Vagina (tissue), 2 donors: ENCODE data around the gene PITPNM1.

Experiments
- POLR2A ChIP-seq, 2 donors: fragments of 450-650 bp; IDR thresholded peaks; one replicate each; pipeline ENCODE4 v1.6.1; 2017; ENCODE audit warnings: antibody characterized with exemption in 2 of 2, mild to moderate bottlenecking in 2 of 2, moderate library complexity in 2 of 2
- TF ChIP-seq, protein P1 (sequence below), 3 experiments: fragments of 450-650 bp in 2 of 3; fragments of 200-600 bp in 1 of 3; sonication (generic) in 1 of 3; IDR thresholded peaks; one replicate each; pipeline ENCODE4 v1.5.1; 2017 to 2019; ENCODE audit warnings: antibody characterized with exemption in 3 of 3, mild to moderate bottlenecking in 2 of 3, moderate library complexity in 2 of 3

DNA sequence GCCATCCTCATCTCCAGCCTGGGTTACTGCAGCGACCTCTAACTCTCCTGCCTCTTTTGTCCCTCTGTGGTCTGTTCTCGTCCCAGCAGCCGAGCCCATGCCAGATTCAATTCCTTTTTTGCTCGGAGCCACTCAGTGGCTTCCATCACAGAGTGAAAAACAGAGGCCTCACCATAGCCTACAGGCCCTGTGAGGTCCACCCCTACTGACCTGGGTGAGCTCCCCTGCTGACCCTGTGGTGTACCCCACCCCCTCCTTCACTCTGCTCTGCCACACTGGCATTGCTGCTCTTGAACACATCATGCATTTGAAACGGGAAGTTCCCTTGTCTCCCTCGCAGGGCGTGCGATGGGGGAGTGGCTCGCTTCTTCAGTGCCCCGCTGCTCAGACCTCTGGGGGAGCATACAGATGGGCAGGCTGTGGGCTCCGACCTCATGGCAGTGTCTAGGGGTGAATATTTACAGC, 20.3 kb downstream of the PITPNM1 start:
- TF ChIP-seq, protein P1, sequence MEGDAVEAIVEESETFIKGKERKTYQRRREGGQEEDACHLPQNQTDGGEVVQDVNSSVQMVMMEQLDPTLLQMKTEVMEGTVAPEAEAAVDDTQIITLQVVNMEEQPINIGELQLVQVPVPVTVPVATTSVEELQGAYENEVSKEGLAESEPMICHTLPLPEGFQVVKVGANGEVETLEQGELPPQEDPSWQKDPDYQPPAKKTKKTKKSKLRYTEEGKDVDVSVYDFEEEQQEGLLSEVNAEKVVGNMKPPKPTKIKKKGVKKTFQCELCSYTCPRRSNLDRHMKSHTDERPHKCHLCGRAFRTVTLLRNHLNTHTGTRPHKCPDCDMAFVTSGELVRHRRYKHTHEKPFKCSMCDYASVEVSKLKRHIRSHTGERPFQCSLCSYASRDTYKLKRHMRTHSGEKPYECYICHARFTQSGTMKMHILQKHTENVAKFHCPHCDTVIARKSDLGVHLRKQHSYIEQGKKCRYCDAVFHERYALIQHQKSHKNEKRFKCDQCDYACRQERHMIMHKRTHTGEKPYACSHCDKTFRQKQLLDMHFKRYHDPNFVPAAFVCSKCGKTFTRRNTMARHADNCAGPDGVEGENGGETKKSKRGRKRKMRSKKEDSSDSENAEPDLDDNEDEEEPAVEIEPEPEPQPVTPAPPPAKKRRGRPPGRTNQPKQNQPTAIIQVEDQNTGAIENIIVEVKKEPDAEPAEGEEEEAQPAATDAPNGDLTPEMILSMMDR (IDR thresholded peaks at IDR 0.05): no peak
- no peak for TF ChIP-seq POLR2A (IDR thresholded peaks at IDR 0.05)
